Measurements from ENCODE around the gene PITPNM3. TPM values are rescaled to one million over a fixed set of nuclear protein-coding genes. Genes with fewer than 3 reads are reported as not detected.

The PITPNM3 gene
- total RNA-seq, 1 experiment from 2014 or later, result 4.2 TPM

DNA sequence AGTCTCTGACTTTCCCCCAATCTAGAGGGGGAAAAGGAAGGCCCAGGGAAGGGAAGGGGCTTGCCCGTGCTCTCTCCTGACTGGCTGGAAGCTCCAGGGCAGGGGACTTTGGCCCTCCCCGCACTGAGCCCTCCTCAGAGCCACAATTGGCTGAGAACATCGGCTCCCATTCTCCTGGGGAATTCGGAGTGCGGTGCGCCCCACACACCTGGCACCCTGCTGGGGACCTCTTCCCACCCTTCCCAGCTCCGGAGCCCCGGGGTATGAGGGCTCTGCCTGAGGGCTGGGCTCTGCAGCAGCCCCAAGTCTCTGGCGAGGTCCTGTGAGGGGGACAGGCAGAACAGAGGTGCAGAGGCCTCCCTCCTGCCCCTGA, 76.1 kb downstream of the PITPNM3 start:
- no peaks in the 10 kb centered on the region for H4K20me1 ChIP-seq (ENCODE audit: insufficient read depth)
- no peak overlapping the region for H3K4me3 ChIP-seq (replicated peaks in 1 of 2; ENCODE audit: low read depth in 1 of 2, low read length in 2 of 2)
- H3K9me3 ChIP-seq (ENCODE audit: control insufficient read depth in 1 of 2, insufficient read depth in 1 of 2, low read depth in 1 of 2, low read length in 2 of 2), result no peaks in the 10 kb centered on the region
- no peaks in the 10 kb centered on the region for H3K27me3 ChIP-seq (ENCODE audit: insufficient read depth, low read length)
- no peaks in the 10 kb centered on the region for H3K79me2 ChIP-seq (ENCODE audit: insufficient read depth, low read length)
- ChIA-PET RAD21 (ENCODE audit: low non-redundant PET in 1 of 2, low total read pairs in 2 of 2, uncharacterized antibody in 2 of 2, unreplicated experiment in 2 of 2) (no interaction called here), CTCF (no interaction called here), POLR2A (no interaction called here)
- intact Hi-C loops (cut with micrococcal nuclease), result no loop called here
- no peak for ATAC-seq
- H3K4me2 ChIP-seq (ENCODE audit: low read length), result no peak overlapping the region
- DNase-seq (ENCODE audit: low read depth, low spot score), result no peak
- no peak overlapping the region for H3K27ac ChIP-seq (ENCODE audit: low read depth, low read length)
- no peaks in the 10 kb centered on the region for H3K4me1 ChIP-seq (ENCODE audit: control insufficient read depth in 1 of 2, insufficient read depth in 2 of 2, low read length in 2 of 2)
- no peak overlapping the region for H3K9ac ChIP-seq (ENCODE audit: low read length)
- no peaks in the 10 kb centered on the region for H3K9me2 ChIP-seq (ENCODE audit: insufficient read depth)
- no peak overlapping the region for H2AFZ ChIP-seq (ENCODE audit: low read depth, low read length, poor library complexity, severe bottlenecking)
- H3K36me3 ChIP-seq (ENCODE audit: control insufficient read depth in 1 of 2, insufficient read depth in 2 of 2, low read length in 2 of 2), result no peaks in the 10 kb centered on the region
- BruUV-seq (replicated peaks), result no TSS peak
- no peak for TF ChIP-seq CBX3 (IDR thresholded peaks at IDR 0.05; ENCODE audit: low read depth)
- TF ChIP-seq YY1 (IDR thresholded peaks at IDR 0.05; ENCODE audit: extremely low read depth, insufficient replicate concordance, low read depth, low read length), result no peak
- no peak for TF ChIP-seq FOSL1 (IDR thresholded peaks at IDR 0.05; ENCODE audit: low read depth)
- TF ChIP-seq SRF (IDR thresholded peaks at IDR 0.05; ENCODE audit: low read depth), result no peak
- TF ChIP-seq EZH2phosphoT487 (IDR thresholded peaks at IDR 0.05; ENCODE audit: borderline replicate concordance), result no peak
- no peak for TF ChIP-seq ELF1 (IDR thresholded peaks at IDR 0.05; ENCODE audit: borderline replicate concordance, low read depth)
- TF ChIP-seq CEBPB (IDR thresholded peaks at IDR 0.05; ENCODE audit: low read depth), result no peak
- TF ChIP-seq, protein P1, sequence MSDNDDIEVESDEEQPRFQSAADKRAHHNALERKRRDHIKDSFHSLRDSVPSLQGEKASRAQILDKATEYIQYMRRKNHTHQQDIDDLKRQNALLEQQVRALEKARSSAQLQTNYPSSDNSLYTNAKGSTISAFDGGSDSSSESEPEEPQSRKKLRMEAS (IDR thresholded peaks at IDR 0.05), result no peak
- TF ChIP-seq, protein P2, sequence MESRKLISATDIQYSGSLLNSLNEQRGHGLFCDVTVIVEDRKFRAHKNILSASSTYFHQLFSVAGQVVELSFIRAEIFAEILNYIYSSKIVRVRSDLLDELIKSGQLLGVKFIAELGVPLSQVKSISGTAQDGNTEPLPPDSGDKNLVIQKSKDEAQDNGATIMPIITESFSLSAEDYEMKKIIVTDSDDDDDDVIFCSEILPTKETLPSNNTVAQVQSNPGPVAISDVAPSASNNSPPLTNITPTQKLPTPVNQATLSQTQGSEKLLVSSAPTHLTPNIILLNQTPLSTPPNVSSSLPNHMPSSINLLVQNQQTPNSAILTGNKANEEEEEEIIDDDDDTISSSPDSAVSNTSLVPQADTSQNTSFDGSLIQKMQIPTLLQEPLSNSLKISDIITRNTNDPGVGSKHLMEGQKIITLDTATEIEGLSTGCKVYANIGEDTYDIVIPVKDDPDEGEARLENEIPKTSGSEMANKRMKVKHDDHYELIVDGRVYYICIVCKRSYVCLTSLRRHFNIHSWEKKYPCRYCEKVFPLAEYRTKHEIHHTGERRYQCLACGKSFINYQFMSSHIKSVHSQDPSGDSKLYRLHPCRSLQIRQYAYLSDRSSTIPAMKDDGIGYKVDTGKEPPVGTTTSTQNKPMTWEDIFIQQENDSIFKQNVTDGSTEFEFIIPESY (IDR thresholded peaks at IDR 0.05; ENCODE audit: extremely low read depth, insufficient replicate concordance, low read length), result no peak
- TF ChIP-seq RAD21 (IDR thresholded peaks at IDR 0.05; ENCODE audit: low read depth), result no peak
- no peak for TF ChIP-seq ZFX (IDR thresholded peaks at IDR 0.05)

Measured in HCT116 (cell line).